GM18502 (cell line): ENCODE results near the gene LDLRAD4.
A peak's percentile ranks its signal among the peaks of the same experiment; 100 is the strongest.

Experiments
- ATAC-seq: cut with Tn5 transposase; IDR thresholded peaks from one replicate; pipeline ENCODE4 v1.9.1; 2021; ENCODE audit warnings: mild to moderate bottlenecking; ENCODE audit not compliant: unreplicated experiment, poor library complexity

The LDLRAD4 gene

GRCh38 chr18:13491138-13491537, 272.6 kb downstream of the LDLRAD4 start:
- no peak for ATAC-seq

- no peak for ATAC-seq
These were observed 273.8 kb downstream of the LDLRAD4 start for GRCh38 chr18:13492314-13492713.

- no peak for ATAC-seq
These were observed 274.5 kb downstream of the LDLRAD4 start for GRCh38 chr18:13493079-13493478.

GRCh38 chr18:13493725-13494124, 275.2 kb downstream of the LDLRAD4 start:
- ATAC-seq, result no peak

- no peak for ATAC-seq
These were observed 276.4 kb downstream of the LDLRAD4 start for GRCh38 chr18:13494871-13495445.

GRCh38 chr18:13495961-13496360, 277.4 kb downstream of the LDLRAD4 start:
- no peak for ATAC-seq

- no peak for ATAC-seq
These were observed 278.2 kb downstream of the LDLRAD4 start for GRCh38 chr18:13496691-13497281.

- no peak for ATAC-seq
These were observed 281.2 kb downstream of the LDLRAD4 start for GRCh38 chr18:13499803-13500202.

- ATAC-seq, result no peak
These were observed 281.8 kb downstream of the LDLRAD4 start for GRCh38 chr18:13500227-13500865.

- ATAC-seq, result no peak
These were observed 282.4 kb downstream of the LDLRAD4 start for GRCh38 chr18:13500869-13501542.

- no peak for ATAC-seq
These were observed 283.0 kb downstream of the LDLRAD4 start for GRCh38 chr18:13501543-13501887.

GRCh38 chr18:13501891-13502290, 283.3 kb downstream of the LDLRAD4 start:
- peak; percentile 96 for ATAC-seq

- ATAC-seq, result no peak
These were observed 284.0 kb downstream of the LDLRAD4 start for GRCh38 chr18:13502585-13502984.

- ATAC-seq, result no peak
These were observed 285.3 kb downstream of the LDLRAD4 start for GRCh38 chr18:13503836-13504235.

- no peak for ATAC-seq
These were observed 287.3 kb downstream of the LDLRAD4 start for GRCh38 chr18:13505780-13506345.

- ATAC-seq, result no peak
These were observed 292.0 kb downstream of the LDLRAD4 start for GRCh38 chr18:13510594-13510993.

- ATAC-seq, result no peak
These were observed 293.5 kb downstream of the LDLRAD4 start for GRCh38 chr18:13511961-13512577.

- ATAC-seq, result no peak
These were observed 294.5 kb downstream of the LDLRAD4 start for GRCh38 chr18:13513021-13513420.

- ATAC-seq, result no peak
These were observed 294.9 kb downstream of the LDLRAD4 start for GRCh38 chr18:13513481-13513880.

GRCh38 chr18:13514558-13514957, 296.0 kb downstream of the LDLRAD4 start:
- ATAC-seq, result no peak

- ATAC-seq, result no peak
These were observed 298.3 kb downstream of the LDLRAD4 start for GRCh38 chr18:13516855-13517254.
